GM19438 (cell line): ENCODE data around the gene GPX3.

Source experiments
- ATAC-seq: cut with Tn5 transposase; IDR thresholded peaks from one replicate; pipeline ENCODE4 v1.9.1; 2021; ENCODE audit warnings: low read depth; ENCODE audit not compliant: unreplicated experiment

The GPX3 gene

DNA sequence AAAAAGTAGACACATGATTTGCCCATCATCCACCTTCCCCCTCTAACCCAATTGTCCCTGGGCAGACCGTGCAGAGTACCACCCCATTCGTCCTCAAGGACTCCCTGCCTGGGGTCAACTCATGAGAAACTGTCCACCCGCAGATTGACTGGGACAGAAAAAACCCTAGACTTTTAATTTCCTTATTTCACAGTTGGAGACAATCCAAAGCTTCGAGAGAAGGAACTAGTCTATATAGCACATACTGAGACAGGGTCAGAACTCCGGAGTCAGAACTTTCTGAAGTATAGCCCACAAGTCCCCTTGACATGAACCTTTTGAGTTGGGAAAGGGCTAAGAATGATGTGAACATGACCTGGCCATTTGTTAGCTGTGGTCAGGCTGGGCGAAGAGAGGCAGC lies 7.5 kb upstream of the GPX3 start:
- ATAC-seq, result no peak

DNA sequence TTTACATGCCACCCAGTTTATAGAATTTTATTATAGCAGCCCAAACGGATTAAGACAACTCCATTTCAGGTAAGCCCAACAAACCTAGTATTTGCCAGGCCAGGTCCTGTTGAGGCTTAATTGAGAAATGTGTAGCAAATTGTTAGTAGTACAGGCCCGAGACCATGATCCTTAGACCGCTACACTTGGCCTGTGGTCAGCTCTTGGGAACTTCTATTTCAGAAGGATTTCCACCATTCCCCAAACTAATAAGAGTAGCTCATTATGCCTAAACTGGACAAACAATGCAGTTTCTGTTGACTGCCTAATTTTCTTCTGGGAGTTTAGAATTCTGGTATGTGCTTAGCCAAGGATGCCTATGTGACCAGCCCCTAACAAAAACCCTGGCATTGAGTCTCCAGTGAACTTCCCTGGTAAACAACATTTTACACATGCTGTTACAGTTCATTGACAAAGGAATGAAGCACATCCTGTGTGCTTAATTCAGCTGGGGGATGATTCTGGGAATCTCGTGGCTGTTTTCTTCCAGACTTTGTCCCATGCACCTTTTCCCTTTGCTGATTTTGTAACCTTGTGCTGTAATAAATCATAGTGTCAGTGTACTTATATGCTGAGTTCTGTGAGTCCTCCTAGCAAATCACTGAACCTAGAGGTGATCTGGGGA lies 5.6 kb upstream of the GPX3 start:
- no peak for ATAC-seq

DNA sequence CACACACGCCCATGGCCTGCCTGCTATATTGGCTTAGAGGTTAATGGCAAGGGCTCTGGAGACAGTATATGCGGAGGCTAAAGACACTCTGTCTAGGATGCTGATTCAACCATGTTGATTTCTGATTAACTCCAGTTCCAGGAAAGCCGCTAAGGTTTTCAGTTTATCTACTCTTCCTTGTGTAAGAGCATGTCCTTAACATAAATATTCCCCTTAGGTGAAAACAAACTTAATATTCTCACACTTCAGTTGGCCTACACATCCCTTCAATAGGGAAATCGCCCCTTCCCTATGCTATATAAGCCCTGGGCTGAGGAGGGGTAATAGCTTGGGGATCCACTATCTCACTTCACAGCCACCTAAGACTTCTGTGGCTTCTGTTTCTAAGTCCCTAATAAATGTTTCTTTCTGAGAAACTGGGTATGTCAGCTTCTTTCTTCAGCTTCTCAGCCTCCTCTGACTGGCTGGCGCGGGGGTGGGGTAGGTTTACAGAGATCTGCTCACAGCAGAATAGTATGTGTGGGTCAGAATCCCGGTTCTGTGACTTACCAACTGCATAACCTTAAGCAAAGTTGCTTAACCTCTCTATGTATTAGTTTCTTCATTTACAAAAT lies 4.3 kb upstream of the GPX3 start:
- no peak for ATAC-seq

DNA sequence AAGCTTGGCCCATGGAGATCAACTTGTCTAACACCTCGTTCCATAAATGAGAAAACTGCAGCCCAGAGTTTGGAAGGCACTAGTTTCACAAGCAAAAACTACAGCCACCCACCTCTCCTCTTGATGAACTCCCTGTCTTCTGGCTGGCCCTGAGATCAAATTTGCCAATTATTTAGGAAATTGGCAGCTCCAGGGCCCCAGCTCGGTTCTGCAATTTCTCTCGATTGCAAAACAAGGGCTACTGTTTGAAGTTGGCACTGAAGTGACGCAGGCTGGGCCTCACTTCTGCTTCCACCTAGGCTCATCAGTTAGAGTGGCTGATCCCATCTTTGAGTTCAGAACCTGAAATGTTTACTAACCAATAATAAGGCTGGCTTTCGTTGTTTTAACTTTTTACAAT lies 3.7 kb upstream of the GPX3 start:
- ATAC-seq, result no peak

DNA sequence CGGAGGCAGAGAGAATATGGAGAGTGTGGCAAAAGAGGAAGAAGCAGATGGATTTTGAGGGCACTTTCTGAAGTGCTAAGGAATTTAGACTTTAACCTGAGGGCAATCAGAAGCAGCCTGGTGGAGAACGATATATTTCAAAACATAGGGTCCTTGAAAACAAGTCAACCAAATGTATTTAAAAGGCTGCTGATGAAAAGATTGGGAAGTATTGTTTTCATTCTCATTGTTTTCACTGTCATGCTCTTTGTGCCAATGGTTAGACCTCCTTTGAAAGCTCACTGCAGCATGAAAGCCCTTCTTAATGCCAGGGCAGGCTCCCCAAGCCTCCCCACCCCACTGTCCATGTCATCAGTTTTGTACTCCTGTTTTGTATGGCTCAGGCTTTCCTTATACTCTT lies 2.5 kb upstream of the GPX3 start:
- ATAC-seq, result no peak

DNA sequence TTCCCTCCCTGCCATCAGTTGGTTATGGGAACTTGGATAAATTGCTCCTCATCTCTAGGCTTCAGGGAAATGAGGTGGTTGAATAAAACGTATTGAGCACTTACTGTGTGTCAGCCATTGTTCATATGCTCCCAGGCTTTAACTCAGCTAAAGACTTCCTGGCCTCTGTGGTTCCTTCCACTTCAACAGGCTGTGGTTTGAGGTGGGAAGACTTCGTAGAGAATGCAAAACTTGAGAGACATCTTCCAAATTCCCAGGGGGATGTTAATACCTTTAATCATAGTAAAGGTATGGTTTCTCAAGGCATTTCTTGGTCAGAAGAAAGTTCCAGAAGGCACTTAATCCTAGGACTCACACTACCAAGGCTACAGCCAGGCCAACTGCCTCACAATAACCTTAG lies 1.5 kb upstream of the GPX3 start:
- no peak for ATAC-seq

DNA sequence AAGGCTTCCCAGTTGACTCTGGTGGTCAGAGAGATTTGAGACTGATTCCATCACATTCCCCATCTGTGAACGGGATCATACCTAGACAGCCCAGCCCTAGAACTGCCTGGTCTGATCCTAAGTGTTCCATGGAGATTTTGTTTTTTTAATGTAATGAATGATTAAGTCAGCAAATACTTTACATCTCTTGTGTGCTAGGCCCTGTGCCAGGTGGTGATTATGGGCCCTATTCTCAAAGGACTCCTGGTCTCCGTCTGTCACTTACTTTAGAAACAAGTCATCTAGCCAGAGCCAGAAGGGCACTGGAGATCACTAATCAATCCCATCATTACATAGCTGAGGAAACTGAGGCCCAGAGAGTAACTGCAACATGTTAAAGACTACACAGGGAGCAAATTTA lies 1.1 kb upstream of the GPX3 start:
- no peak for ATAC-seq

DNA sequence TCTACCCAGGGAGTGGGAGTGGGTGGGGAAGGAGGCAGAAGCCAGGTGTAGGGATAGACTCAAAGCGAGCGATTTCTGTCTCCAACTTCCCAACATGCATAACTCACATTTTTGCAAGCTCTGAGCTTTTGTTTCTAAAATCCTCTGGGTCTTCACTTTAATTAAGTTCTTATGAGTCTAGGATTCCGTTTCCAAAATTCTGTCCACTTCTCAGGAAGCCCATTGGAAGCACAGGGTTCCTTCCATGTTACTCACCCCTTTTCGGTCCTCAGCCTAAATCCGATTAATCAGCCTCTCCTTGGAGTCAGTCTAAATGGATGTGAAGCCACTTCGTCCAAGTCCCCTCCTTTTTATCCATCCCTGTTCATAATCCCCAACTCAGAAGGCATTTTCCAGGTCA lies 1.4 kb downstream of the GPX3 start:
- no peak for ATAC-seq

DNA sequence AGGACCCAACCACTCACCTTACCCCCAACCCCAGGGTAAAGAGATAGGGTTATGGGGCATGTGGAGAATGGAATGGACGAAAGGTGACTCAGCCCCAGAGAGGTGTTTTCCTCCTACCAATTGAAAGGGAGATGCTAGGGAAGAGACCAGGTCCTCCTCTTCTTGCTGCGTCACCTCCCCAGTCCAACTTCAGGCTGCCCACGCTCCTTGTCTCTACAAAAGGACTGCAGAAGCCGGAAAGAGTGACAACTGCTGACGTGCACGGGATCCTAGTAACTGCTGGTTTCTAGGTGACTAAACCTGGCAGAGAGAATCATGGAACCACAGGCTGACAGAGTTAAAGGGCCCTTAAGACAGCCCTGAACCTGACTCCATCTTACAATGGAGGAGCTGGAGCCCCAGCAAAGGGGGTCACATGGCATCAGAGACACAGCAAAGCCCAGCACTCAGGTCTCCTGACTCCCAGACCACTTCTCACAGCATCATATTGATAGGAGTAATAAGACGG lies 2.2 kb downstream of the GPX3 start:
- no peak for ATAC-seq

DNA sequence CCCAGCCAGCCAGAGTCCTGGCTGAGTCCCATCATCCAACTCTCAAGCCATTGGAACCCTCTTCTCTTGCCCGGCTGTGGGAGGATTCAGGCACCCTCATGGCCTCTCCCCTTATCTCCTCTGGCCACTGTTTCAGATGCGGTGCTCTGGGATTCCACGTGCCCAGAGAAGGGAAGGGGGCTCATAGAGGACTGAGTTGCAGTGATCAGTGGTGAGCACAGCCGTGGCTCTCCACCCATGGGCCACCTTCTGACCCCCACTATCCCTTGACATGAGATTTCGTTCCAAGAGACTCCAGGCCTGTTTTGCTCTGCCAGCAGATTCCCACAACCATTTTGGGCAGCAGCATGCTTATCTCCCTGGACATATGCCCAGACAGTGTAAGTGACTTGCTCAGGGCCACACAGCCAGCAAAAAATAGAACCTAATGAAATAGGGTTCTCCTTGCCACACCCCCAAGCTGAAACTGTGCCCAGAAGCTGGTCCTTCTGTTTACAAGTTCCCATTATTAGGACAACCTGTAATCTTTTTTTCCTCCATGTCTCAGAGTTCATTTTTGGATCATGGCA lies 2.7 kb downstream of the GPX3 start:
- ATAC-seq, result no peak

DNA sequence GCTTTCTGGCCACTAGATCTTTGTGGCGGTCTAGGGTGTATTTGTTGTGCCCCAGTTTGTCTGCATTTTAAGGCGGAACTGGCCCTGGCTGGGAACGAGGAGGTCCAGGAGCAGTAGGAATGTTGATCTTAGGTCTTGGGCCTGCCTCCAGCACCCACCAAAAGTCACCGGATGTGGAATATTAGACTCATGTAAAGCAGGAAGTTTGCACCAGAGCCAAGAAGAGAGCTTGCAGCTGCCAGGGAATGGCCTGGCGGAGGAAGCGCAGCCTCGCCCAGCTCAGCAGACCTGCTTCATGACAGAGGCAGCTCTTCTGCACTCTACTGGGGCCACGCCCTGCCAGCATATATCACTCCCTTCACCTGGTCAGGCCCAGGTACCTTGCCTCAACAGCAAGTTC lies 3.3 kb downstream of the GPX3 start:
- no peak for ATAC-seq

DNA sequence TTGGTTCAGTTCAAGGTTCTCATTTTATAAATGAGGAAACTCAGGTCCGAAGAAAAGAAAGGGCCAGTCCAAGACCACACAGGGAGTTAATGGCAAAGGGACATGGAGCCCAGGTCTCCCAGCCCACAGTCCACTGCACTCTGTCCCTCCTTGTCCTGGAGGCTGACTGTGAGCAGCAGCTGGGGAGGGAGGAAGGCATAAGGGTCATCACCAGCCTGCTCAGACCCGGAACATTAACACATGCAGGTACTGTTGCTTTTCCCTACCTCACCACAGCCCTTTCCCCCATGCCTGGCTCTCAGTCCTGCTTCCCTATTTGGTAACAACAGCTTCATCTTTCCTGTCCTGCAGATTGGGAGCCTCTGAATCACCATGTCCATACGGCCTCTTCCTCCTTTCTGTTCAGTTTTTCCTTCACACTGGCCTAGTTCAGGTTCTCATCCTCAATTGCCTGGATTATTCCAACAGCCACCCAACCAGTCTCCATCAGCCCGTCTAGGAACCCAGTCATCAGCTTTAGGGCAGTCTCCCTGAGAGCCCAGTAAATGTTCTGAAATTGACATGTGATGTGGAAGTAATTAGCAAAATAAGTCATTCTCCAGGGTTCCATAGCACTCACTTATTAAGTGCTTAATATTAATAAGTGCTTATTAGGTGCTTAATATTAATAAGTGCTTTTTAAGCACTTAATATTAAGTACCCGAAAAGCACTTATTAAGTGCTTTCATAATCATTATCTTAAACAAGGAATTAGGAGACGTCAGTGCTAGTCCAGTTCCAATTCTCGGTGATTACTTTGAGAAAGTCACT lies 4.3 kb downstream of the GPX3 start:
- no peak for ATAC-seq

DNA sequence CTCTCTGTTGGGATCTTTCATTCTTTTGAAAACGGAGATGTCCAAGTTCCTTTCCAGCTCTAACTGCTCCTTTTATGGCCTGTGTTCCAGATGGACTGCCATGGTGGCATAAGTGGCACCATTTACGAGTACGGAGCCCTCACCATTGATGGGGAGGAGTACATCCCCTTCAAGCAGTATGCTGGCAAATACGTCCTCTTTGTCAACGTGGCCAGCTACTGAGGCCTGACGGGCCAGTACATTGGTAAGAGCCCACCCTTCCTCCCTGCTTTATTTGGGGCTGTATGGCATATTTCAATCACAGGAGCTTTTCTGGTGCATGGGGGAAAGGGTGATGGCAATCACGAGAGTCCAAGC lies 4.8 kb downstream of the GPX3 start:
- no peak for ATAC-seq

DNA sequence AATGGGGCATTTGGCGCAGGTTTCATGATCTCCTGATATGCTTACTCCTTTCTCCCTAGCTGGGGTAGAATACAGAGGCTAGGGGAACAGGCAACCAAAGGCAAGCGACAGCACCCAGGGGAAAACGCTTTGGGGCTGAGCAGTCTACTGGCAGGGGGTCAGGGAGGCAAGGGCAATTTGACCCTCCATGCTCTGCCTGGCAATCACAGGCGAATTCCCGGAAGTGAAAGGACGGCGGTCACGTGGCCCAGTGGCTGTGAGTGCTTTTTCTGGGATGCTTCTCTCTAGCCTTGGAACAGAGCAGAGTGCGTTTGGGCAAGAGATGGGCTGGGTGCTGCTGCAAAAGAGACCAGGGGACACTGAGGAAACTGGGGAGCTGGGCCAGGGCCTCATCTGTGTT lies 5.7 kb downstream of the GPX3 start:
- no peak for ATAC-seq

DNA sequence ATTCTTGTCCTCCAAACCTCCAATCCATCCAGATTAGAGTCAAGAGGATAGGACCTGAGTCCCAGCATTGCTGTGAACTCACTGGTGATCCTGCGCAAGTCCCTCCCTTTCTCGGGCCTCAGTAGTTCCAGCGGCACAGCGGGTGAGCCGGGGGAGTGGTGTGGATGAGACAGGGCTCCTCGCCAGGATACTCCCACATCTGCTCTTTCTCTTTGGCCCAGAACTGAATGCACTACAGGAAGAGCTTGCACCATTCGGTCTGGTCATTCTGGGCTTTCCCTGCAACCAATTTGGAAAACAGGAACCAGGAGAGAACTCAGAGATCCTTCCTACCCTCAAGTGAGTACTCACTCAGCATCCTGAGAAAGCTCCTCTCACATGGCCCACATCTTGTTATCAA lies 6.3 kb downstream of the GPX3 start:
- ATAC-seq, result no peak

DNA sequence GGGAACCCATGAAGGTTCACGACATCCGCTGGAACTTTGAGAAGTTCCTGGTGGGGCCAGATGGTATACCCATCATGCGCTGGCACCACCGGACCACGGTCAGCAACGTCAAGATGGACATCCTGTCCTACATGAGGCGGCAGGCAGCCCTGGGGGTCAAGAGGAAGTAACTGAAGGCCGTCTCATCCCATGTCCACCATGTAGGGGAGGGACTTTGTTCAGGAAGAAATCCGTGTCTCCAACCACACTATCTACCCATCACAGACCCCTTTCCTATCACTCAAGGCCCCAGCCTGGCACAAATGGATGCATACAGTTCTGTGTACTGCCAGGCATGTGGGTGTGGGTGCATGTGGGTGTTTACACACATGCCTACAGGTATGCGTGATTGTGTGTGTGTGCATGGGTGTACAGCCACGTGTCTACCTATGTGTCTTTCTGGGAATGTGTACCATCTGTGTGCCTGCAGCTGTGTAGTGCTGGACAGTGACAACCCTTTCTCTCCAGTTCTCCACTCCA lies 7.6 kb downstream of the GPX3 start:
- no peak for ATAC-seq

DNA sequence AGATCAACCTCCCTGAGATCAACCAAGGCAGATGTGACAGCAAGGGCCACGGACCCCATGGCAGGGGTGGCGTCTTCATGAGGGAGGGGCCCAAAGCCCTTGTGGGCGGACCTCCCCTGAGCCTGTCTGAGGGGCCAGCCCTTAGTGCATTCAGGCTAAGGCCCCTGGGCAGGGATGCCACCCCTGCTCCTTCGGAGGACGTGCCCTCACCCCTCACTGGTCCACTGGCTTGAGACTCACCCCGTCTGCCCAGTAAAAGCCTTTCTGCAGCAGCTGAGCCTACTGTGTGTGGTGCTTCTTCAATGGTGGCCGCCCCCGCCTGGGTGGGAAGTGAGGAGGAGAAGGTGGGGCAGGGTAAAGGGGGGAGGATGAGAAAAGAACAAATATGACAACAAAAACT lies 8.3 kb downstream of the GPX3 start:
- ATAC-seq, result no peak

DNA sequence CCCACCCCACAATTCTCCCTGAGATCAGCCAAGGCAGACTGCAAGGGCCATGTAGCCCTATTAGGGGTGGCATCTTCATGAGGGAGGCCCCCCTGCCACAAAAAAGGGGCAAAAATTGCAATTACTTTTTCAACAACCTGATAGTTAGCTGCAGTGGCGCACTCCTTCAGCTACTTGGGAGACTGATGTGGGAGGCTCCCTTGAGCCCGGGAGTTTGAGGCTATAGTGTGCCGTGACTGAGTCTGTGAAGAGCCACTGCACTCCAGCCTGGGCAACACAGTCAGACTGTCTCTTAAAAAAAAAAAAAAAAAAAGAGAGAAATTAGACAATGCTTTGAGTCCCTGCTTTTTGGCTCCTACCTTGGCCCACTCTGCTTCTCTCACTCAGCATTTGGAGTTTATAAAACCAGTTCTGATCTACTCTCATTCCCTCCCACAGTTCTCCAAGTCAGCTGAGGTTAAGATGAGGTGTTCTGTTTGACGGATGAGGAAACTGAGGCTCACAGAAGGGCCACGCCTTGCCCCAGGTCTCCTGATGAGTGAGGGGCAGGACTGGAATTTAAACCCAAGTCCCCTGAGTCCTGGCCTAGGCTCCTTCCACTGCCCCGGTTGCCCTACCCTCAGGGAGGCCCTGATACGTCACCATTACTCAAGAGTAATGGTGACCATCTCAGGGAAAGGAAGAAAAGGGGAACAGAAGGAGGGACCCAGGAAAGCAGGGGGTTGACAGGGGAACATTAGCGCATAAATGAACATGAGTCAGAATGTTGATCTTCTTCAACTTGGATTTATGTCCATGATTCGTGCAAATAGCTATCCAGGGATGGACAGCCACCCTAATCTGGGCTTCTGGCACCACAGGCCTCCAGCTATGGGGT lies 9.0 kb downstream of the GPX3 start:
- ATAC-seq, result no peak

DNA sequence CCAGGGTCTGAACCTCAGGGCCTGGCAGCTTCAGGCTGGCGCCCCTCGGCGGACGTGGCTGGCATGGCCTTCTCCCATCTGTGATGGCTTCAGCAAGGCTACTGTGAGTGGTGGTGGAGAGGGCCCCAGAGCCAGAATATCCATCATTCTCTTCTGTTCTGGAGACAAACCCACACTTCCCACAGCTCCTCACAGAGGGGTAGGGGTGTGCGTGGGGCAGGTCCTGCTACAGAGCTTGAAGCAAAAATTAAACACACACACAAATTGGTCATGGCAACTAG lies 9.6 kb downstream of the GPX3 start:
- ATAC-seq, result no peak

DNA sequence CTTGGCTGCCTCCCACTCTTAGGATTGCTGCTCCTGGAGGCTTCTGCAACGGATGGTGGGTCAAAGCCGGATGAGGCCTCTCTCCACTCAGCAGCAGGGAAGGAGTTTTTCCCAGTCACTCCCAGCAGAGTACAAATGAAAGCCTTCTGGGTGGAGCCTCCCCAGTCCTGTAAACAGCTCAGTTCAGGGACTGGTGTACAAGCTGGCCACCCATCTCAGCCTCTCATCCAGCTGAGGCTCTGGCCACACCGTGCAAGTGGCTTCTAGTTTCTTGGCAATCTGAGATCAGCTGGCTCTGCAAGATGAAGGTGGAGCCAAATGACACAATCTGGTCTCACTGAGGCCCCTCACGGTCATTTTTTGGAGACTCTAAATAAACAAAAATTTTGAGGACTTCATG lies 10.0 kb downstream of the GPX3 start:
- no peak for ATAC-seq

DNA sequence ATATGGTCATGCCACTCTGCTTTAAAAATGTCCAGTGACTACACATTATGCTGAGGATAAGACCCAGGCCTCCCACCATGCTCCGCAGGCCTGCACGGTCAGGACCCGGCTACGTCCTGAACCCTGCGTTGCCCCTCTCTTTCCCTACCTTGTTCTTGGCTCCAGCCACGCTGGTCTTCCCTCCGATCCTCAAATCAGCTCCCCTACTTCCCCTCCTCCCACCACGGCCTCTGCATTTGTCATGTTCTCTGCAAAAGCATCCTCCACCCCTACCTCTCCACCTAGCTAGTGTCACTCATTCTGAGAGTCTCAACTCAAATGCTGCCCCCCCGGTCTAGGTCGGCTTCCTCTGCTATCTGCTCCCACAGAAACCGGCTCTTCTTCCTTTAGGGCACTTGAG lies 11.2 kb downstream of the GPX3 start:
- ATAC-seq, result no peak
